HepG2 (cell line): Measurements from ENCODE around the gene GIMAP8. TPM values are rescaled to one million over a fixed set of nuclear protein-coding genes. Genes with fewer than 3 reads are reported as not detected.

Experiments used
- ATAC-seq: fragments of 200-7000 bp; cut with Tn5 transposase; 3 replicates; pipeline ENCODE4 v1.9.1; 2020; ENCODE audit warnings: mild to moderate bottlenecking, moderate library complexity
- BruUV-seq: library from RNA; stranded (reverse); fragments of 400-500 nt; replicated peaks from 2 replicates; lab custom pipeline; 2021; lab: Mats Ljungman, UMichigan
- CTCF ChIA-PET: fragments of 300-600 bp; formaldehyde crosslinking; extraction: SDS; loops from one replicate; lab custom pipeline; 2021; ENCODE audit warnings: low total read pairs, inconsistent platforms, low intra/inter-chr PET ratio; lab: Yijun Ruan, JAX
- POLR2A ChIA-PET: fragments of 350-600 bp; sonication (Branson Sonifier 250); formaldehyde crosslinking; loops from one replicate; lab custom pipeline; 2020; ENCODE audit warnings: antibody characterized with exemption, inconsistent platforms; lab: Yijun Ruan, JAX
- DNase-seq: peaks from one replicate; pipeline ENCODE4 v3.0.0-alpha.2; 2015; ENCODE audit warnings: low spot score
- FAIRE-seq: peaks from 3 replicates; lab custom pipeline; 2011; peaks lifted over from hg19 to GRCh38; lab: Jason Lieb, UNC
- H2AFZ ChIP-seq: one replicate; pipeline ENCODE4 v1.6.1; 2011; ENCODE audit warnings: low read length, inconsistent platforms
- H3K27ac ChIP-seq: fragments of 300-600 bp; 3 replicates; pipeline ENCODE4 v1.8.0; 2011; ENCODE audit warnings: mixed run types, mild to moderate bottlenecking, mixed read lengths, low read length, inconsistent platforms; ENCODE audit not compliant: insufficient read depth; ENCODE audit errors: extremely low read length
- H3K27me3 ChIP-seq, 2 experiments: fragments of 200-600 bp in 1 of 2; 2 replicates in 1 of 2; 3 replicates in 1 of 2; pipeline versions ENCODE4 v1.6.0 to v1.8.0; 2011; ENCODE audit warnings: low read length in 2 of 2, mild to moderate bottlenecking in 2 of 2, moderate library complexity in 2 of 2, inconsistent platforms in 1 of 2; ENCODE audit not compliant: insufficient read depth in 2 of 2, control insufficient read depth in 1 of 2
- H3K36me3 ChIP-seq, 2 experiments: fragments of 200-600 bp in 1 of 2; replicated peaks in 1 of 2; 2 replicates in 1 of 2; 3 replicates in 1 of 2; pipeline versions ENCODE4 v1.5.1 to v1.8.0; 2011; ENCODE audit warnings: low read length in 2 of 2, inconsistent platforms in 1 of 2; ENCODE audit not compliant: insufficient read depth in 2 of 2, control insufficient read depth in 1 of 2
- H3K4me1 ChIP-seq: 2 replicates; pipeline ENCODE4 v1.5.1; 2012; ENCODE audit warnings: low read length, inconsistent platforms; ENCODE audit not compliant: insufficient read depth
- H3K4me2 ChIP-seq: 2 replicates; pipeline ENCODE4 v1.6.0; 2011; ENCODE audit warnings: low read depth, low read length, inconsistent platforms
- H3K4me3 ChIP-seq, 3 experiments: fragments of 200-600 bp in 1 of 3; sonication (generic), shearing (Covaris generic) in 1 of 3; replicated peaks in 1 of 3; 2 replicates each; pipeline ENCODE4 v1.5.1; 2011 to 2016; ENCODE audit warnings: low read length in 3 of 3, inconsistent platforms in 2 of 3, low read depth in 2 of 3, mild to moderate bottlenecking in 2 of 3, control low read depth in 1 of 3, mixed read lengths in 1 of 3; ENCODE audit not compliant: insufficient read depth in 1 of 3
- H3K79me2 ChIP-seq: one replicate; pipeline ENCODE4 v1.6.1; 2011; ENCODE audit warnings: low read length, inconsistent platforms; ENCODE audit not compliant: insufficient read depth
- H3K9ac ChIP-seq: 2 replicates; pipeline ENCODE4 v1.6.0; 2011; ENCODE audit warnings: mild to moderate bottlenecking, low read depth, low read length, inconsistent platforms; ENCODE audit not compliant: insufficient read depth
- H3K9me3 ChIP-seq: 2 replicates; pipeline ENCODE4 v1.5.1; 2012; ENCODE audit warnings: mild to moderate bottlenecking, low read length
- H4K20me1 ChIP-seq: 2 replicates; pipeline ENCODE4 v1.6.0; 2011; ENCODE audit warnings: inconsistent platforms, mild to moderate bottlenecking, low read length, moderate library complexity; ENCODE audit not compliant: insufficient read depth
- ARNT ChIP-seq: fragments of 450-650 bp; IDR thresholded peaks from 2 replicates; pipeline ENCODE4 v1.6.1; 2017
- CCDC6 ChIP-seq: sonication (generic); formaldehyde crosslinking; IDR thresholded peaks from 2 replicates; pipeline ENCODE4 v1.8.1; 2022; ENCODE audit warnings: mild to moderate bottlenecking, missing genetic modification reagents, moderate library complexity
- CREB1 ChIP-seq, 2 experiments: fragments of 450-650 bp in 1 of 2; IDR thresholded peaks; 2 replicates each; pipeline ENCODE4 v1.6.1; 2016 to 2017; ENCODE audit warnings: control low read depth in 1 of 2, mild to moderate bottlenecking in 1 of 2, missing compliant biosample characterization in 1 of 2, missing genetic modification characterization in 1 of 2
- KDM5B ChIP-seq: sonication (generic); formaldehyde crosslinking; IDR thresholded peaks from 2 replicates; pipeline ENCODE4 v1.4.0; 2020; ENCODE audit warnings: missing genetic modification reagents, mild to moderate bottlenecking, borderline replicate concordance
- KLF16 ChIP-seq, 2 experiments: sonication (generic) in 1 of 2; formaldehyde crosslinking in 1 of 2; IDR thresholded peaks; 2 replicates each; pipeline versions ENCODE4 v1.6.1 to v1.8.0; 2016 to 2023; ENCODE audit warnings: missing genetic modification reagents in 2 of 2, missing compliant biosample characterization in 1 of 2
- MBD4 ChIP-seq: IDR thresholded peaks from 2 replicates; pipeline ENCODE4 v1.6.1; 2012; ENCODE audit warnings: low read length, inconsistent platforms, borderline replicate concordance
- MTA1 ChIP-seq: sonication (generic); formaldehyde crosslinking; IDR thresholded peaks from 2 replicates; pipeline ENCODE4 v1.4.0; 2020; ENCODE audit warnings: missing genetic modification reagents, mild to moderate bottlenecking, borderline replicate concordance
- NFE2 ChIP-seq: sonication (generic); formaldehyde crosslinking; IDR thresholded peaks from 2 replicates; pipeline ENCODE4 v1.4.0; 2020; ENCODE audit warnings: missing genetic modification reagents
- POLR2A ChIP-seq, 2 experiments: IDR thresholded peaks; 2 replicates each; pipeline ENCODE4 v1.6.1; 2011; ENCODE audit warnings: low read depth in 2 of 2, low read length in 2 of 2, mild to moderate bottlenecking in 1 of 2, moderate library complexity in 1 of 2; ENCODE audit not compliant: insufficient read depth in 1 of 2
- STAG1 ChIP-seq: sonication (generic); formaldehyde crosslinking; IDR thresholded peaks from 2 replicates; pipeline ENCODE4 v1.4.0; 2020; ENCODE audit warnings: missing genetic modification reagents
- ZMYM2 ChIP-seq: sonication (generic); formaldehyde crosslinking; IDR thresholded peaks from 2 replicates; pipeline ENCODE4 v1.8.0; 2022; ENCODE audit warnings: mild to moderate bottlenecking, missing genetic modification reagents
- ZNF256 ChIP-seq: sonication (generic); formaldehyde crosslinking; conservative IDR thresholded peaks from 2 replicates; pipeline ENCODE4 v1.4.0; 2020; ENCODE audit warnings: missing genetic modification reagents
- ZNF850 ChIP-seq: sonication (generic); formaldehyde crosslinking; conservative IDR thresholded peaks from 2 replicates; pipeline ENCODE4 v1.9.0; 2021; ENCODE audit warnings: mild to moderate bottlenecking, missing genetic modification reagents
- ZSCAN9 ChIP-seq: IDR thresholded peaks from 2 replicates; pipeline ENCODE4 v1.6.1; 2016; ENCODE audit warnings: borderline replicate concordance
- WGBS: methylation state at CpG from one replicate; pipeline ENCODE4 v1.1.6; 2017; ENCODE audit warnings: low lambda C conversion rate; 5-methylcytosine and 5-hydroxymethylcytosine counted together
- in situ Hi-C: cut with HindIII; loops from 2 replicates; pipeline ENCODE4 v1.10.0; 2017; ENCODE audit warnings: low pct_unique_long_range_greater_than_20kb; ENCODE audit not compliant: extremely low pct_ligation_motif_present
- intact Hi-C: fragments of 100-400 bp; cut with micrococcal nuclease; formaldehyde crosslinking; loops from one replicate; pipeline ENCODE4 v1.10.0; 2022; ENCODE audit not compliant: unreplicated experiment
- polyA plus RNA-seq, 8 experiments: library from polyadenylated mRNA; depleted of rRNA in 3 of 8; stranded (reverse) in 7 of 8; unstranded in 1 of 8; fragments of >200 nt; fragmentation: Illumina TruSeq in 4 of 8; extraction: Trizol in 4 of 8; gene quantifications; 2 replicates each; pipeline versions ENCODE4 v1.2.1 to v1.2.3, GENCODE V29; 2011 to 2016; ENCODE audit warnings: low read depth in 4 of 8, missing spikeins in 1 of 8, mixed read lengths in 1 of 8; ENCODE audit not compliant: insufficient read depth in 1 of 8
- total RNA-seq, 5 experiments: library from RNA; depleted of rRNA; stranded (reverse); fragments of >200 nt; fragmentation: Illumina TruSeq; extraction: Trizol; gene quantifications; 2 replicates each; pipeline ENCODE4 v1.2.3, GENCODE V29; 2016; ENCODE audit warnings: low read depth in 1 of 5
- TF ChIP-seq, protein P1 (sequence below): sonication (generic); formaldehyde crosslinking; IDR thresholded peaks from 2 replicates; pipeline ENCODE4 v1.5.1; 2020; ENCODE audit warnings: missing genetic modification reagents, mild to moderate bottlenecking, borderline replicate concordance
- TF ChIP-seq, protein P2 (sequence below): sonication (generic); formaldehyde crosslinking; IDR thresholded peaks from 2 replicates; pipeline ENCODE4 v1.5.0; 2020; ENCODE audit warnings: mild to moderate bottlenecking, missing genetic modification reagents, borderline replicate concordance
- TF ChIP-seq, protein P3 (sequence below): IDR thresholded peaks from 2 replicates; pipeline ENCODE4 v1.6.1; 2016; ENCODE audit warnings: low read depth, borderline replicate concordance
- TF ChIP-seq, protein P4 (sequence below): IDR thresholded peaks from 2 replicates; pipeline ENCODE4 v1.6.1; 2016; ENCODE audit warnings: low read depth, control low read depth
- TF ChIP-seq, protein P5 (sequence below): conservative IDR thresholded peaks from 2 replicates; pipeline ENCODE4 v1.6.1; 2018; ENCODE audit warnings: missing genetic modification reagents

Gene GIMAP8
- total and polyA plus RNA-seq, 2 of the 13 experiments (the other 11 are each of a cell fraction or from before 2014, with no cell fraction given): not detected

DNA sequence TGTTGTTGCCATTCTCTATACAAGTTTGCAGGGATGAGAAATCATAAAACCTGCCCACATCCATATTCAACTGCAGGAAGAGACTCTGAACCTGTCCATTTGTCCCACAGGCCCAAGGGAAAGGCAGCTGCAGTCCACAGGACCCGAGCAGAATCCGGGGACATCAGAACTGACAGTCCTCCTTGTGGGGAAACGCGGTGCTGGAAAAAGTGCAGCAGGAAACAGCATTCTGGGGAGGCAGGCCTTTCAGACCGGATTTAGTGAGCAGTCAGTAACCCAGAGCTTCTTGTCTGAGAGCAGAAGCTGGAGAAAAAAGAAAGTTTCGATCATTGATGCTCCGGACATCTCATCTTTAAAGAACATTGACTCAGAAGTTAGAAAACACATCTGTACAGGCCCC, 23.5 kb downstream of the GIMAP8 start:
- Histone ChIP-seq H3K27ac (no peak overlapping the region), H3K27me3 (peaks cover 3 to 43% of the 10 kb centered on the region in 2 experiments; a peak in 3 of 5 replicates), H3K9ac (no peak overlapping the region), H2AFZ (no peak overlapping the region), H3K36me3 (no peaks in the 10 kb centered on the region), H3K4me2 (no peak overlapping the region), H3K4me1 (peaks cover 7% of the 10 kb centered on the region), H3K4me3 (no peak overlapping the region), H3K9me3 (no peaks in the 10 kb centered on the region), H4K20me1 (no peaks in the 10 kb centered on the region)
- WGBS: 8% methylated on average over 7 of the region's 7 CpGs
- in situ Hi-C loops (no loop called here), intact Hi-C loops (no loop called here)
- ChIA-PET POLR2A (no interaction called here), CTCF (no interaction called here)
- FAIRE-seq: no peak
- no TSS peak for BruUV-seq
- DNase-seq: no peak
- TF ChIP-seq ZMYM2 (CRISPR knock-in tag) (no peak), MBD4 (no peak), ARNT (no peak), KDM5B (CRISPR knock-in tag) (no peak), KLF16 (CRISPR knock-in tag; IDR thresholded peaks at IDR 0.05) (no peak), POLR2A (IDR thresholded peaks at IDR 0.05; ENCODE audit: insufficient read depth in 1 of 2, low read depth in 2 of 2, low read length in 2 of 2) (no peak), NFE2 (CRISPR knock-in tag) (no peak), ZSCAN9 (no peak), CCDC6 (CRISPR knock-in tag) (no peak), ZNF256 (CRISPR knock-in tag) (no peak), MTA1 (no peak), CREB1 (IDR thresholded peaks at IDR 0.05) (no peak), CREB1 (CRISPR knock-in tag; IDR thresholded peaks at IDR 0.05) (no peak), STAG1 (CRISPR knock-in tag) (no peak), ZNF850 (CRISPR knock-in tag) (no peak)
- TF ChIP-seq, protein P1, sequence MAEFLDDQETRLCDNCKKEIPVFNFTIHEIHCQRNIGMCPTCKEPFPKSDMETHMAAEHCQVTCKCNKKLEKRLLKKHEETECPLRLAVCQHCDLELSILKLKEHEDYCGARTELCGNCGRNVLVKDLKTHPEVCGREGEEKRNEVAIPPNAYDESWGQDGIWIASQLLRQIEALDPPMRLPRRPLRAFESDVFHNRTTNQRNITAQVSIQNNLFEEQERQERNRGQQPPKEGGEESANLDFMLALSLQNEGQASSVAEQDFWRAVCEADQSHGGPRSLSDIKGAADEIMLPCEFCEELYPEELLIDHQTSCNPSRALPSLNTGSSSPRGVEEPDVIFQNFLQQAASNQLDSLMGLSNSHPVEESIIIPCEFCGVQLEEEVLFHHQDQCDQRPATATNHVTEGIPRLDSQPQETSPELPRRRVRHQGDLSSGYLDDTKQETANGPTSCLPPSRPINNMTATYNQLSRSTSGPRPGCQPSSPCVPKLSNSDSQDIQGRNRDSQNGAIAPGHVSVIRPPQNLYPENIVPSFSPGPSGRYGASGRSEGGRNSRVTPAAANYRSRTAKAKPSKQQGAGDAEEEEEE: no peak
- TF ChIP-seq, protein P2, sequence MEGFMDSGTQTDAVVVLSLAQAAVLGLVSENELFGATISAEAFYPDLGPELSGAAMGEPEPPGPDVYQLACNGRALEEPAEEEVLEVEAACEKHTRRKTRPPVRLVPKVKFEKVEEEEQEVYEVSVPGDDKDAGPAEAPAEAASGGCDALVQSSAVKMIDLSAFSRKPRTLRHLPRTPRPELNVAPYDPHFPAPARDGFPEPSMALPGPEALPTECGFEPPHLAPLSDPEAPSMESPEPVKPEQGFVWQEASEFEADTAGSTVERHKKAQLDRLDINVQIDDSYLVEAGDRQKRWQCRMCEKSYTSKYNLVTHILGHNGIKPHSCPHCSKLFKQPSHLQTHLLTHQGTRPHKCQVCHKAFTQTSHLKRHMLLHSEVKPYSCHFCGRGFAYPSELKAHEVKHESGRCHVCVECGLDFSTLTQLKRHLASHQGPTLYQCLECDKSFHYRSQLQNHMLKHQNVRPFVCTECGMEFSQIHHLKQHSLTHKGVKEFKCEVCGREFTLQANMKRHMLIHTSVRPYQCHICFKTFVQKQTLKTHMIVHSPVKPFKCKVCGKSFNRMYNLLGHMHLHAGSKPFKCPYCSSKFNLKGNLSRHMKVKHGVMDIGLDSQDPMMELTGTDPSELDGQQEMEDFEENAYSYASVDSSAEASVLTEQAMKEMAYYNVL (CRISPR knock-in tag): no peak
- TF ChIP-seq, protein P3, sequence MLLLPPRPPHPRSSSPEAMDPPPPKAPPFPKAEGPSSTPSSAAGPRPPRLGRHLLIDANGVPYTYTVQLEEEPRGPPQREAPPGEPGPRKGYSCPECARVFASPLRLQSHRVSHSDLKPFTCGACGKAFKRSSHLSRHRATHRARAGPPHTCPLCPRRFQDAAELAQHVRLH (CRISPR knock-in tag): no peak
- TF ChIP-seq, protein P4, sequence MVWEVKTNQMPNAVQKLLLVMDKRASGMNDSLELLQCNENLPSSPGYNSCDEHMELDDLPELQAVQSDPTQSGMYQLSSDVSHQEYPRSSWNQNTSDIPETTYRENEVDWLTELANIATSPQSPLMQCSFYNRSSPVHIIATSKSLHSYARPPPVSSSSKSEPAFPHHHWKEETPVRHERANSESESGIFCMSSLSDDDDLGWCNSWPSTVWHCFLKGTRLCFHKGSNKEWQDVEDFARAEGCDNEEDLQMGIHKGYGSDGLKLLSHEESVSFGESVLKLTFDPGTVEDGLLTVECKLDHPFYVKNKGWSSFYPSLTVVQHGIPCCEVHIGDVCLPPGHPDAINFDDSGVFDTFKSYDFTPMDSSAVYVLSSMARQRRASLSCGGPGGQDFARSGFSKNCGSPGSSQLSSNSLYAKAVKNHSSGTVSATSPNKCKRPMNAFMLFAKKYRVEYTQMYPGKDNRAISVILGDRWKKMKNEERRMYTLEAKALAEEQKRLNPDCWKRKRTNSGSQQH (CRISPR knock-in tag): no peak
- TF ChIP-seq, protein P5, sequence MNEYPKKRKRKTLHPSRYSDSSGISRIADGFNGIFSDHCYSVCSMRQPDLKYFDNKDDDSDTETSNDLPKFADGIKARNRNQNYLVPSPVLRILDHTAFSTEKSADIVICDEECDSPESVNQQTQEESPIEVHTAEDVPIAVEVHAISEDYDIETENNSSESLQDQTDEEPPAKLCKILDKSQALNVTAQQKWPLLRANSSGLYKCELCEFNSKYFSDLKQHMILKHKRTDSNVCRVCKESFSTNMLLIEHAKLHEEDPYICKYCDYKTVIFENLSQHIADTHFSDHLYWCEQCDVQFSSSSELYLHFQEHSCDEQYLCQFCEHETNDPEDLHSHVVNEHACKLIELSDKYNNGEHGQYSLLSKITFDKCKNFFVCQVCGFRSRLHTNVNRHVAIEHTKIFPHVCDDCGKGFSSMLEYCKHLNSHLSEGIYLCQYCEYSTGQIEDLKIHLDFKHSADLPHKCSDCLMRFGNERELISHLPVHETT: no peak
- TF ChIP-seq, all 625 proteins: peak for 0
- H3K79me2 ChIP-seq: no peaks in the 10 kb centered on the region
- no peak for ATAC-seq
